RWPE2 (cell line): ENCODE measurements around the gene PTPRR.

Experiments used
- ATAC-seq: fragments of 200-7000 bp; cut with Tn5 transposase; 3 replicates; pipeline ENCODE4 v1.9.1; 2021; ENCODE audit warnings: low read depth
- DNase-seq: peaks from one replicate; pipeline ENCODE4 v3.0.0-alpha.2; 2020; ENCODE audit warnings: low spot score
- H3K27ac ChIP-seq: fragments of 450-650 bp; 2 replicates; pipeline ENCODE4 v1.5.1; 2017; ENCODE audit warnings: mild to moderate bottlenecking; ENCODE audit not compliant: poor library complexity, severe bottlenecking
- H3K27me3 ChIP-seq: fragments of 250-450 bp; sonication (Bioruptor Pico); 2 replicates; pipeline ENCODE4 v1.5.1; 2021; ENCODE audit warnings: mild to moderate bottlenecking, moderate library complexity; ENCODE audit not compliant: insufficient read depth, poor library complexity, severe bottlenecking
- H3K36me3 ChIP-seq: fragments of 250-450 bp; sonication (Bioruptor Pico); 2 replicates; pipeline ENCODE4 v1.5.1; 2020; ENCODE audit warnings: low read depth, mild to moderate bottlenecking, moderate library complexity
- H3K4me1 ChIP-seq: fragments of 250-450 bp; sonication (Bioruptor Pico); 2 replicates; pipeline ENCODE4 v1.5.1; 2021; ENCODE audit warnings: mild to moderate bottlenecking, moderate library complexity; ENCODE audit not compliant: insufficient read depth, poor library complexity, severe bottlenecking
- H3K4me3 ChIP-seq: fragments of 250-450 bp; sonication (Bioruptor Pico); 2 replicates; pipeline ENCODE4 v1.5.1; 2021; ENCODE audit warnings: mild to moderate bottlenecking, moderate library complexity; ENCODE audit not compliant: severe bottlenecking
- H3K9me3 ChIP-seq: fragments of 250-450 bp; sonication (Bioruptor Pico); 2 replicates; pipeline ENCODE4 v1.5.1; 2021; ENCODE audit warnings: mild to moderate bottlenecking, moderate library complexity; ENCODE audit not compliant: severe bottlenecking
- CTCF ChIP-seq: fragments of 450-650 bp; IDR thresholded peaks from one replicate; pipeline ENCODE4 v1.5.1; 2017; ENCODE audit warnings: mild to moderate bottlenecking, moderate library complexity; ENCODE audit not compliant: poor library complexity, severe bottlenecking

The PTPRR gene

GRCh38 chr12:70645494-70646317 is 274.8 kb downstream of the PTPRR start:
- no peak for TF ChIP-seq CTCF
- no peaks in the 10 kb centered on the region for H3K9me3 ChIP-seq
- H3K27me3 ChIP-seq: no peaks in the 10 kb centered on the region
- H3K27ac ChIP-seq: peak overlapping the region; percentile 98
- peak; percentile 90 for DNase-seq
- ATAC-seq: peak; percentile 91
- no peaks in the 10 kb centered on the region for H3K36me3 ChIP-seq
- peaks cover 46% of the 10 kb centered on the region for H3K4me1 ChIP-seq
- H3K4me3 ChIP-seq: no peak overlapping the region

- TF ChIP-seq CTCF: no peak
- H3K4me1 ChIP-seq: peaks cover 46% of the 10 kb centered on the region
- H3K27ac ChIP-seq: peak overlapping the region; percentile 98
- no peak overlapping the region for H3K4me3 ChIP-seq
- H3K9me3 ChIP-seq: no peaks in the 10 kb centered on the region
- no peaks in the 10 kb centered on the region for H3K27me3 ChIP-seq
- no peaks in the 10 kb centered on the region for H3K36me3 ChIP-seq
- DNase-seq: no peak
- ATAC-seq: no peak
These were observed 275.7 kb downstream of the PTPRR start for GRCh38 chr12:70644861-70645260.

GRCh38 chr12:70643939-70644338 is 276.6 kb downstream of the PTPRR start:
- peak; percentile 6; the same call in 1 of the 3 replicates for ATAC-seq
- Histone ChIP-seq H3K27me3 (no peaks in the 10 kb centered on the region), H3K36me3 (no peaks in the 10 kb centered on the region), H3K9me3 (no peaks in the 10 kb centered on the region), H3K4me3 (no peak overlapping the region), H3K27ac (peak overlapping the region; percentile 98), H3K4me1 (peaks cover 50% of the 10 kb centered on the region)
- no peak for DNase-seq
- no peak for TF ChIP-seq CTCF

GRCh38 chr12:70641691-70642090 is 278.8 kb downstream of the PTPRR start:
- no peaks in the 10 kb centered on the region for H3K9me3 ChIP-seq
- TF ChIP-seq CTCF: no peak
- H3K27ac ChIP-seq: no peak overlapping the region
- no peak overlapping the region for H3K4me3 ChIP-seq
- peaks cover 44% of the 10 kb centered on the region for H3K4me1 ChIP-seq
- no peak for ATAC-seq
- H3K27me3 ChIP-seq: no peaks in the 10 kb centered on the region
- no peak for DNase-seq
- H3K36me3 ChIP-seq: no peaks in the 10 kb centered on the region

- Histone ChIP-seq H3K27me3 (no peaks in the 10 kb centered on the region), H3K9me3 (no peaks in the 10 kb centered on the region), H3K36me3 (no peaks in the 10 kb centered on the region), H3K27ac (no peak overlapping the region), H3K4me1 (peaks cover 36% of the 10 kb centered on the region), H3K4me3 (no peak overlapping the region)
- no peak for TF ChIP-seq CTCF
- ATAC-seq (no peak), DNase-seq (no peak)
These were observed 279.6 kb downstream of the PTPRR start for GRCh38 chr12:70640901-70641300.
